LHCN-M2 (cell line): Measurements from ENCODE around the gene PRKAG2. TPM values are rescaled to one million over a fixed set of nuclear protein-coding genes. Genes with fewer than 3 reads are reported as not detected.
"Not testable (repeated sequence)": the region's sequence is repeated elsewhere in the genome, so short reads cannot be mapped to it uniquely, and the experiment has no call there.

Experiments used
- DNase-seq: peaks from one replicate; pipeline ENCODE4 v3.0.0-alpha.2; 2012; ENCODE audit warnings: low read depth
- total RNA-seq: library from RNA; depleted of rRNA; stranded (reverse); fragments of >200 nt; gene quantifications from 2 replicates; pipeline ENCODE4 v1.2.3, GENCODE V29; 2014

Gene PRKAG2
- total RNA-seq, 1 experiment from 2014 or later, result 24.2 TPM

DNA sequence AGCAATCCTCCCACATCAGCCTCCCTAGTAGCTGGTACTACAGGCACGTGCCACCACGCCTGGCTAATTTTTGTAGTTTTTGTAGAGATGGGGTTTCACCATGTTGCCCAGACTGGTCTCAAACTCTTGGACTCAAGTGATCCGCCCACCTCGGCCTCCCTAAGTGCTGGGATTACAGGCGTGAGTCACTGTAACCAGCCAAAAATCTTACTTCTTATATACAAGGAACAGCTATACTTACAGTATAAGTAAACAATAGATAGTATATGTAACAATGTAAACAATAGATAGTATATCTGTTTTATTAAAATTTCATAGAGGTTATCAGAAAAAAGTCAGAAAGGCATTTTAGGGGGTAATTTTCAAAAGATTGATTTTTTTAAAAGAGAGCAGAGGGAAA, 128.9 kb downstream of the PRKAG2 start:
- DNase-seq, result not testable (repeated sequence)

- no peak for DNase-seq
These were observed 131.2 kb downstream of the PRKAG2 start for GRCh38 chr7:151745706-151746105.

- peak; percentile 90 for DNase-seq
These were observed 132.0 kb downstream of the PRKAG2 start for GRCh38 chr7:151744656-151745638.

- DNase-seq, result no peak
These were observed 132.8 kb downstream of the PRKAG2 start for GRCh38 chr7:151744051-151744580.

DNA sequence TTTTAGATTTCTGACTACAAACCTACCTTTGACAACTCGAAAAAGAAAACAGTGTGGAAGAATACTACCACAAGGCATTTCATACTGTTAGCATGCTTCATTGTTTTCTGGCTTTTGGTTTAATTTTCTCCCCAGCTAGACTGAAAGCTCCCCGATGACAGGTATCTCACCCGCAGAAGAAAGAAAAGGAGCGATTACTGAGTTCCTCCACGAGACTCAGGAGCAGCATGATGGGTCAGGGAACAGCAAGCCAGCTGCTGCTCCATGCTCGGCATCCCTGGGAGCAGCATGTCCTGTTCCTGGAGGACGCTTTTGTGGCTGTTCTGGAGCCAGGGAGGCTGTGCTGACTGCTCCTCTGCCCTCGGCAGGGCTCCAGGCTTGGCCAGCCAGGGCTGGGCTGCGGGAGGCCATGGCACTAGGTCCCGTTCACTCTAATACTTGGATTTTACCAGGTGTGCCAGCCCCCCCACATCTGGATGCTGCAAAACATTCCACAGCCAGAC, 133.4 kb downstream of the PRKAG2 start:
- peak; percentile 54 for DNase-seq

DNA sequence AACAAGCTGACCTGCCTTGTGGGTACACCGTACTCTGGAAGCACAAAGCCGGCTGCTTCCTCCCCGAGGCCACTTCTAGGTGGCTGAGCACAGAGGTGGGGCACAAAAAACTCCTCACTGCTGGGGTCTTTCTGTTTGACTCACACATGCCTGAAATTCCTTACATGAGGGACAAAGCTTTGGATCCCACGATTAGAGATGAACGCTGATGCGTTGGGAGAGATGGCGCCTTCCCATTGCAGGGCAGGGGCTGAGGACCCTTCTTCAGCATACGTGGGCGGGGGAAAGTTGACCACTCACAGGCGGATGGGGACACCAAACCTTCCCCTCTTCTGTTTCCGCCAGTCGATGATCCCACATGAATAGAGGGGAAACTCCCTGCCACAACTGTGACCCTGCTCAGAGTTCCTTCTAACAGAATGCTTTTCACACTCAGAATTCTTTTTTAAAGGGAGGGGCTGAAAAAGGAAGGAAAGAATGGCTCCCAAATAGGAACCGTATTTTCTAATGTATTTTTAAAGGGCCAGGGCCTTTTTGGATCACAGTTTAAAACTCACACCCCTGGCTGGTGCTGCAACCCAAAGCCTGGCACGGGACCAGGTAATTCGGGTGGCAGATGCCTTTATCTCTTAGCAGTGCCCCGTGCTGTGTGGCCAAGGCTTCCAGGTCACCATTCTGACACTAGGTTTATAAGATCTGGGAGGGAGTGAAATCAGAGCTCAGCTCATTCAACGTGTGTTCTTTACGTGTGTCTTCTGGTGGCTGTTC, 134.0 kb downstream of the PRKAG2 start:
- no peak for DNase-seq

- DNase-seq, result no peak
These were observed 135.3 kb downstream of the PRKAG2 start for GRCh38 chr7:151741585-151741984.

DNA sequence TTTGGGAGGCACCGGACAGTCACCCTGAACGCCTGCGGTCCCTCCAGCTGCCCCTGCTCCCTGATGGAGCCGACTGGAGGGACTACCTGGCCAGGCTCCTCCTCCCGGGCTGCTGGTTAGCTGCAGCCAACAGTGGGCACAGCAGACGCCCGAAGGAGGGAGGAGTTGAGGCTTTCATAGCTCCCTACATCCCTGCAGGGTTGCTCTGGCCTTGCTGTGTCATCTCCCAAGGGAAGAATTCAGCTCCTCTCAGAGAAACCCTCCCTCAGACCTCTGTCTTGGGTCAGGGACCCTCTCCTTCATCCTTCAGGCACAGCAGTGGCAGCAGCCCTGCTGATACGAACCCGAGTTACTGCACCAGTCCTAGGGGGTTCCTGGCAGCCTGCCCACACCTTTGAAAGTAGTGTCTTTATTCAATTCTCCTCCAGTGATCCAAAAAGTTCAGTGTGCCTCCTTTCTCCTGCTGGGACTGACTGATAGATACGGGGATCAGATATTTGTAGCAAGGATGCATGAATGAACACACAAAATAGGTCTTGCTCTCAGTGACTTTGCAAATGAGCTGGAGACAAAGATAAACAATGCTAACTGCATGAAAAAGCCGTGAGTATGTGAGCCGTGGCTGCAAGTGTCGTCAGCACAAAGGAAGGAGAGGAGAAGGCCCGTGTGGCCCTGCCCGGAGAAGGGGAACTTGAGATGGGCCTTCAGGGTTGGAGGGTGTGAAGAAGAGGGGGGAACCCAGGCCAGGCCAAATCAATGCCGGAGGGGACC, 136.6 kb downstream of the PRKAG2 start:
- no peak for DNase-seq

GRCh38 chr7:151738925-151739324, 138.0 kb downstream of the PRKAG2 start:
- no peak for DNase-seq

- DNase-seq, result peak; percentile 99
These were observed 140.5 kb downstream of the PRKAG2 start for GRCh38 chr7:151736403-151736909.

DNA sequence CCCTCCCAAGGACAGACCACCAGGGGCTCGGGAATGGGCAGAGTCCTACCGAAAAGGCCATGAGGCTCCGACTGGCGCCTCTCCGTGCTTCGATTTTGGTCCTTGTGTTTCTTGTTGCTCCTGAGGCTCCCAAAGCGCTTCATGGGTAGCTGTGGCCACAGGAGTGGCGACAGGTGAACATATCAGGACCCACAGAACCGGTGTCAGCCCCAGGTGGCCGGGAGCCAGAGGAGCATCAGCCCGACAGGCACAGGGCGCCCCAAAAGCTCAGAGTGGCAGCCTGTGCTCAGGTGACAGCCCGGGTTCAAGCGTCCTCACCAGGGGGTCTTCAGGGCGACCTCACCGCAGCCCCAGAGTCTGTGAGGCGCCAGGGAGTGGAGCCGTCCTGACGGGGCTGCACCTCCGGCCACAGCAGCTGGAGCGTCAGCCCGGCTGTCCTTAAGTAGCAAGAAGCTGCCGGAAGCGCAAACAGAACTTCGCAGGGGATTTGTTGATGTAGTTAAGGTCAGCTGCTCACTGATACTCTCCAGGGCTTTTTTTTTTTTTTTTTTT, 141.0 kb downstream of the PRKAG2 start:
- DNase-seq, result no peak

- DNase-seq, result no peak
These were observed 141.6 kb downstream of the PRKAG2 start for GRCh38 chr7:151735186-151735850.

DNA sequence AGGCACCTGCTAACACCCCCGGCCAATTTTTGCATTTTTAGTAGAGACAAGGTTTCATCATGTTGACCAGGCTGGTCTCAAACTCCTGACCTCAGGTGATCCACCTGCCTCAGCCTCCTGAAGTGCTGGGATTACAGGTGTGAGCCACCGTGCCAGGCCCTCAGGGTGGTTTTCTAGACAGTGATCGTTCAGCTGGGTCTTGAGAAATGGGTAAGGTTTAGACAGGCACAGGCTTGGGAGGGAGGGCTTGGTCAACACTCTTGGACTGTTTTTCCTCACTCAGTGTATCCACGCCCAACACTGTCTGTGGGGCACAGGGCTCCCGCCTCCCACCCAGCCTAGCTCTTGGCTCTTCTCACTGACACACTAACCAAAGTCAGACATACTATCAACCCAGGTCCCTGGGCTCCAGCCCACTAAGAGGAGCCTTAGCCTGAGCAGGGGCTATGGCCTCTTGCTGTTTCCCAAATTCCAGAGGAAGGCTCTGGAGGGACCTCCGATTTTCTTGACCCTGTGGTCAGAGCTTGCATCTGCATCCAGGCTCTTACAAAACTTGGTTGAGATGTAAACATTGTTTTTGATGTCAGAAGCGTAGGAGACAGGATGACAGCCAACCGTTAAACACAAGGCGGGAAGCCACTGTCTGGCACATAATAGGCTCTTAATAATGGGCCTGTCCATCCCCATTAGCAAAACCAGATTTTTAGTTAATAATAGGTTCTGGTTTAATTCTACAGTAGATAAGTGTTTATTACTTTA, 143.9 kb downstream of the PRKAG2 start:
- no peak for DNase-seq

- no peak for DNase-seq
These were observed 144.6 kb downstream of the PRKAG2 start for GRCh38 chr7:151732292-151732691.

- DNase-seq, result no peak
These were observed 145.9 kb downstream of the PRKAG2 start for GRCh38 chr7:151731022-151731441.

DNA sequence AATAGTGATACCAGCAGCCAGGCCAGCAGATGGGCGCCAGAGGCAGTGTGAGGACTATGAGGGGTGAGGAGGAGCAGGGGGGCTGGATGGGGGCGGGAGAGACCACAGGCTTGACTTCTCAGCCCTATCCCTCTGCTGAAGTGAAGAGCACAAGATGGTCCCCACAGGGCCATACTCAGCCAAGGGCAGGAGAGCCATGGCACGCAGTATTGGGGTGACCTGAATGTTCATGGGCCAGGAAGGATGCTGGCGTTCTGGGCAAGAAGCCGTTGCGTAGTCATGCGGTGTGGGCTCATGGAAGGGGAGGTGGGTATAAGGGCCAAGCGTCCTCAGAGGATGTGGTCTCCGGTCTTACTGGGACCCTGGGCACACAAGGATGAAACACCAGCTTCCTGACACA, 146.3 kb downstream of the PRKAG2 start:
- DNase-seq, result no peak

GRCh38 chr7:151729521-151729921, 147.4 kb downstream of the PRKAG2 start:
- DNase-seq, result no peak

DNA sequence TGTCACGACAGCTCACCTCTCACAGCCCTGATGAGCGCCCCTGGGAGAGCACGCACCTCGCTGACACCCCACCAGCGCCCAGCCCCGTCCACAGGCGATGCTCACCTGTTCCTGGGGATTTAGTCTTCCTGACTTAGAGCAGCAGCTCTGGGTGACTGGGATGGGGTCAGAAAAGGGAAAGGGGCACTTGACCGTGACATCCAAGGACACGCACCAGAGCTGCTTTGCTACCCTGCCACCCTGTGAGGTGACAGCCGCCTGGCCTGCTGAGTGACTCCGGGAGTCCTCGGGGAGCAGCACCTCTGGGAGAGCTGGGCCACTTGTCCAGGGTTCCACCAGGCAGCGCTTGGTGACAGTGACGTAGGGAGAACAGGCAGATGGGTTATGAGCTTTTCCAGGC, 148.2 kb downstream of the PRKAG2 start:
- DNase-seq, result no peak

- DNase-seq, result no peak
These were observed 148.6 kb downstream of the PRKAG2 start for GRCh38 chr7:151728286-151728660.
